KG1 (cell line): ENCODE results near the gene GANC.
"Not testable (repeated sequence)": the region's sequence is repeated elsewhere in the genome, so short reads cannot be mapped to it uniquely, and the experiment has no call there.

Source experiments
- DNase-seq: peaks from one replicate; lab custom pipeline; 2025; lab: John Stamatoyannopoulos, UW

The GANC gene

DNA sequence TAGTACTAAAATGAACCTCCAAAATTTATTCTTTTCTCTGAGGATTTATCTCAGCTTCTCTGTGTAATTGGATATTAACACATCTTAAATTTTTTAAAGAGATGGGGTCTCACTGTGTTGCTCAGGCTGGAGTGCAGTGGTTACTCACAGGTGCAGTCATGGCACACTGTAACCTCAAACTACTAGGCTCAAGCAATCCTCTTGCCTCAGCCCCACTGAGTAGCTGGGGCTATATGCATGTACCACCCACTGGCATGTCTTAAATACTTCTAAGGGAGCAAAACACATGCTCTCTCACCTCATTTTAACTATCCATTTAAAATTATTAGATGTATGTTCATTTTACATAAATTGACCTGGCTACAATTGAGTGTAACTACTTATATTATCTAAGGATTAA, 11.6 kb downstream of the GANC start:
- DNase-seq, result no peak

GRCh38 chr15:42285034-42285433, 12.0 kb downstream of the GANC start:
- no peak for DNase-seq

GRCh38 chr15:42286445-42287029, 13.5 kb downstream of the GANC start:
- no peak for DNase-seq

- no peak for DNase-seq
Measured at GRCh38 chr15:42287931-42288330, 14.9 kb downstream of the GANC start.

- no peak for DNase-seq
Measured at GRCh38 chr15:42289166-42289565, 16.2 kb downstream of the GANC start.

DNA sequence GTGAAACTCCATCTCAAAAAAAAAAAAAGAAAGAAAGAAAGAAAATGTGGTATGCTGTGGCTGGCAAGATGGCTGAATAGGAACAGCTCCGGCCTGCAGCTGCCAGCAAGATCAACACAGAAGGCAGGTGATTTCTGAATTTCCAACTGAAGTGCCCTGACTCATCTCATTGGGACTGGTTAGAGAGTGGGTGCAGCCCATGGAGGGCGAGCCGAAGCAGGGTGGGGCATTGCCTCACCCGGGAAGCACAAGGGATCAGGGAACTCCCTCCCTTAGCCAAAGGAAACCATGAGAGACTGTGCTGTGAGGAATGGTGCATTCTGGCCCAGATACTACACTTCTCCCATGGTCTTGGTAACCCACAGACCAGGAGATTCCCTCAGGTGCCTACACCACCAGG, 28.0 kb downstream of the GANC start:
- DNase-seq, result not testable (repeated sequence)

GRCh38 chr15:42306681-42307080, 33.7 kb downstream of the GANC start:
- DNase-seq, result no peak

GRCh38 chr15:42313463-42313862, 40.5 kb downstream of the GANC start:
- DNase-seq, result no peak

DNA sequence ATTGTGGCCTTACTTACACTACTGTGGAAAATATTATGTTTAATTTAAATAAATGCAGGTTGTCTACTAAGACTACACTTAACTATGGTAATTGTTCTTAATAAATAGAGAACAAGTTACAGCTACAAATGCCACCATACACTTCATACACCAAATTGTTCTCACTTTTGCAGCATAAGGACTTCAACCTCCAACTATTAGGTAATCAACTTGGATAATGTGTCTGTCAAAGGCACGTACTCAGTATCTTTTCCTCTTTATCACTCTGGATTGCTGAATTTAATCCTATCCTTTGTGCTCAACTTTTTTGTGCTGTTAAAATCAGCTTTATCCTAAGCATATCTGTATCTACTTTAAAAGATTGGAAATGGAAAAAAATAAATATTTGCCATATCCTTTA, 41.8 kb downstream of the GANC start:
- no peak for DNase-seq

GRCh38 chr15:42315521-42315920, 42.5 kb downstream of the GANC start:
- no peak for DNase-seq

DNA sequence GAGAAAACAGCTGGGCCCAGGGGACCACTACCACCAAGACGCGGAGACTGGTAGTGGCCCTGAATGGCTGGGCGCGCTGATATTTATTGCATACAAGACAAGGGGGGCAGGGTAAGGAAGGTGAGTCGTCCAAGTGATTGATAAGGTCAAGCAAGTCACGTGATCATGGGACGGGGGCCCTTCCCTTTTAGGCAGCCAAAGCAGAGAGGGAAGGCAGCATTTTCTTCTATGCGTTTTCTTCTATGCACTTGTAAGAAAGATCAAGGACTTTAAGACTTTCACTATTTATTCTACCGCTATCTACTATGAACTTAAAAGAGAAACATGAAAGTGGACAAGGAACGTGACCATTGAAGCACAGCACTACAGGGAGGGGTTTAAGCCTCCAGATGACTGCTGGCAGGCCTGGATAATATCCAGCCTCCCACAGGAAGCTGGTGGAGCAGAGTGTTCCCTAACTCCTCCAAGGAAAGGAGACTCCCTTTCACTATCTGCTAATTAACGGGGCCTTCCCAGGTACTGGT, 43.3 kb downstream of the GANC start:
- DNase-seq, result not testable (repeated sequence)

DNA sequence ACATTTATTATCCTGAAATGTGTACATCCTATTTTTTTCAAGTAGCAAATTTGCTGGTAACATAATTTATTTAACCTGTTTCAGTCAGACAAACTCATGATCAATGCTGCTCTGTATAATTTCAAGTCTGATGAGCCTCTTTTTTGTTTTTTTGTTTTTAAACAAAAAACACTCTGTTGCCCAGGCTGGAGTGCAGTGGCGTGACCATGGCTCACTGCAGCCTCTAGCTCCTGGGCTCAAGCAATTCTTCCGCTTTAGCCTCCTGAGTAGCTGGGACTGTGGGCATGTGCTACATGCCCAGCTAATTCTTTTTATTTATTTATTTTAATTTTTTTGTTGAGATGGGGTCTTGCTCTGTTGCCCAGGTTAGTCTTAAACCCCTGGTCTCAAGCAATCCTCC, 46.2 kb downstream of the GANC start:
- DNase-seq, result no peak

DNA sequence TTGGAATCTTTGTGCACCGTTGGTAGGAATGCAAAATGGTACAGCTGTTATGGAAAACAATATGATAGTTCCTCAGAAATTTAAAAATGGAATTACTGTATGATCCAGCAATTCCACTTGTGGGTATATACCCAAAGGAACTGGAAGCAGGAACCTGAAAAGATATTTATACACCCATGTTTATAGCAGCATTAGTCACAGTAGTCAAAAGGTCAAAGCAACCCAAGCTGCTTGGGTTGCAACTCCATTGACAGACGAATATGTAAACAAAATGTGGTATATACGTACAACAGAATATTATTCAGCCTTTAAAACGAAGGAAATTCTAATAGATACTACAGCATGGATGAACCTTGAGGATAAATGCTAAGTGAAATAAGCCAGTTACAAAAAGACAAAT, 51.3 kb downstream of the GANC start:
- DNase-seq, result no peak

DNA sequence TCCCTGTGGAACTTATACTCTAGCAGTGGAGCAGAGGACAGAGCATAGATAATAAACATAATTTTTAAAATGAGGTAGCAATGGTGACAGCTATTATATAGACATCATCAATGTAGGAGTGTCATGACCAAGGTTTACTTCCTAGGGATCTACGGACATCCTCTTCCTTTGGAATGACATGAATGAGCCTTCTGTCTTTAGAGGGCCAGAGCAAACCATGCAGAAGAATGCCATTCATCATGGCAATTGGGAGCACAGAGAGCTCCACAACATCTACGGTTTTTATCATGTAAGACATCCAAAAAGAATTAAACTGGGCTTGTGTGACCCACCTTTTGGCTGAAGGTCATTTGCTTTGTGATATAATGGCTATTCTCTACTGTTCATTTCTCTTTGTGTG, 56.2 kb downstream of the GANC start:
- DNase-seq, result no peak

- no peak for DNase-seq
Measured at GRCh38 chr15:42329992-42330391, 57.0 kb downstream of the GANC start.

DNA sequence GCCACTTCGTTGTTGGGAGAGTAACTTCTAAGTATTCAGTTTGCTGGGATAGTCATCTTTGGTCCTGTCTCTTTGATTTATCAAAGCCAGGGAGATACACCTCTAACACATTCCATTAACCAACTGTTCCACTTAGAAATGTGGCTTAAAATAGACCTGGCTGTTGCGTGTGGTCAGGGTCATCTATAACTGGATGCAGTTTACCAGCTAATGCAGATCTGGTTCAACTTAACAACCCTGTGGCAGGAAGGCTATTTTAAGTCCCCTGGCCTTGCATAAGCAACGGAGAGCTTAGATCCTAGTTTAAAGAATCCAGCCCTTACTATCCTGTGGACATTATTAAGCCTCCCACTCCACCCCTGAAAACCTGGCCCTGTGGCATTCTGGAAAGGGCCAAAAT, 58.2 kb downstream of the GANC start:
- DNase-seq, result no peak

- DNase-seq, result no peak
Measured at GRCh38 chr15:42332331-42332730, 59.3 kb downstream of the GANC start.

DNA sequence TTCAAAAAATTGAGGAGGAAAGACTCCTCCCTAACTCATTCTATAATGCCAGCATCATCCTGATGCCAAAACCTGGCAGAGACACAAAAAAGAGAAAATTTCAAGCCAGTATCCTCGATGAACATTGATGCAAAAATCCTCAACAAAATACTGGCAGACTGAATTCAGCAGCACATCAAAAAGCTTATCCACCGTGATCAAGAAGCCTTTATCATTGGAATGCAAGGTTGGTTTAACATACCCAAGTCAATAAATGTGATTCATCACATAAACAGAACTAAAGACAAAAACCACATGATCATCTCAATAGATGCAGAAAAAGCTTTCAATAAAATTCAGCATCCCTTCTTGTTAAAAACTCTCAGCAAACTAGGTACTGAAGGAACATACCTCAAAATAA, 62.1 kb downstream of the GANC start:
- no peak for DNase-seq

DNA sequence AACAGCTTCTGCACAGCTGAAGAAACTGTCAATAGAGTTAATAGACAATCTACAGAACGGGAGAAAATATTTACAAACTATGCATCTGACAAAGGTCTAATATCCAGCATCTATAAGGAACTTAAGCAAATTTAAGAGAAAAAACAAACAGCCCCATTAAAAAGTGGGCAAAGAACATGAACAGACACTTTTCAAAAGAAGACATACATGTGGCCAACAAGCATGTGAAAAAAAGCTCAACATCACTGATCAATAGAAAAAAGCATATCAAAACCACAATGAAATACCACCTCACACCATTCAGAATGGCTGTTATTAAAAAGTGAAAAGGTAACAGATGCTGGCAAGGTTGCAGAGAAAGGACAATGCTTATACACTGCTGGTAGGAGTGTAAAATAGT, 63.6 kb downstream of the GANC start:
- DNase-seq, result not testable (repeated sequence)

DNA sequence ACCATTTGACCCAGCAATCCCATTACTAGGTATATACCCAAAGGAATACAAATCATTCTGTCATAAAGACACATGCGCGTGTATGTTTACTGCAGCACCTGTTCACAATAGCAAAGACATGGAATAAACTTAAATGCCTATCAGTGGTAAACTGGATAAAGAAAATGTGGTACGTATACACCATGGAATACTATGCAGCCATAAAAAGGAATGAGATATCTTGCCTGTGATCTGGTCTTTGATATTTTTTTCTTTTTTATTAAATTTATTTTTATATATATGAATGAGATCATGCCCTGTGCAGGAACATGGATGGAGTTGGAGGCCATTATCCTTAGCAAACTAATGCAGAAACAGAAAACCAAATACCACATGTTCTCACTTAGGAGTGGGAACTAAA, 64.1 kb downstream of the GANC start:
- not testable (repeated sequence) for DNase-seq

- no peak for DNase-seq
Measured at GRCh38 chr15:42338500-42338899, 65.5 kb downstream of the GANC start.

GRCh38 chr15:42343596-42344232, 70.7 kb downstream of the GANC start:
- no peak for DNase-seq

- no peak for DNase-seq
Measured at GRCh38 chr15:42344763-42345162, 71.8 kb downstream of the GANC start.

GRCh38 chr15:42345504-42345903, 72.5 kb downstream of the GANC start:
- no peak for DNase-seq
